22Rv1 (cell line): ENCODE measurements around the gene WFDC2.

Experiments used
- H3K27ac ChIP-seq: fragments of 450-650 bp; 2 replicates; pipeline ENCODE4 v1.5.1; 2017
- ZFX ChIP-seq: fragments of 450-650 bp; IDR thresholded peaks from 2 replicates; pipeline ENCODE4 v1.6.1; 2017; ENCODE audit warnings: antibody characterized with exemption, borderline replicate concordance
- TF ChIP-seq, protein P1 (sequence below): fragments of 450-650 bp; IDR thresholded peaks from 2 replicates; pipeline ENCODE4 v1.5.1; 2017; ENCODE audit warnings: mild to moderate bottlenecking

Gene WFDC2, protein sequence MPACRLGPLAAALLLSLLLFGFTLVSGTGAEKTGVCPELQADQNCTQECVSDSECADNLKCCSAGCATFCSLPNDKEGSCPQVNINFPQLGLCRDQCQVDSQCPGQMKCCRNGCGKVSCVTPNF

DNA sequence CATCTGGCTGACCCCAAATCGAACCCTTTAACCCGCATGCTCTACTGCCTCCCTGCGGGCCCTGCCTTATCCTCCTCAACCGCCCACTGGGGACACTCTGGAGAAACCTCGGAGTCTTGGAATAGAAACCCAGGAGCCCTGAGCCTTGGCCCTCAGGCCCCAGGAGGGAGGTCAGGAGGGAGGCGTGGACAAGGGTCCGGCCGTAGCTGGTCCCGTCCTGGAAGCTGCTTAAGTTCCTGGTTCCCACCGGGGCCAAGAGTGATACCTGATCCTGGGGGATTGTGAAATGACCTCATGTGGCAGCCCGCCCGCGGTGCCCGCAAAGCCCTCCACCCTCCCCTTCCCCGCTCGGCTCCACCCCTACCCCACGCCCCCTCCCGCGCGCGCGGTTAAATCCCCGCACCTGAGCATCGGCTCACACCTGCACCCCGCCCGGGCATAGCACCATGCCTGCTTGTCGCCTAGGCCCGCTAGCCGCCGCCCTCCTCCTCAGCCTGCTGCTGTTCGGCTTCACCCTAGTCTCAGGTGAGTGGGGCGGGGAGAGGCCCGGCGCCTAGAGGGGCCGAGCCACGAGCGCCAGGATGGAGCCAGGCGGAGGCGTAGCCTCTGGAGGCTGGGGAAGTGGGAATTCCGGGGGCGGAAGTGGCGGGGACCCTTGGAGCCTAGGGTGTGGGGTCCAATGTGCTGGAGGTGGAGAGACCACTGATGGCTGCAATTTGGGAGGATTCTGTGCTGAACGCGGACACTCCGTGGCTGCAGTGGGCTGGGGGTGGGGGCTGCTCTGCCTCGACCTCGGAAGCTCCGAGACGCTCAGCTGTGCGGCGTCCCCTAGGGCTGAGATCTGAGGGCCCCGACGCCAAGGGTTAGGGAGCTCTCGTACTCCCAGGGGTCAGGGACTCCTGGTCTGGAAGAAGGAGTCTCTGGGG lies at the start of gene WFDC2:
WFDC2 (plus strand) TSS at position 418 of the 926 bp plus-strand sequence; CDS start at position 447, 29 bp downstream.
- no peak within 1 kb of the TSS for H3K27ac ChIP-seq
- TF ChIP-seq, protein P1, sequence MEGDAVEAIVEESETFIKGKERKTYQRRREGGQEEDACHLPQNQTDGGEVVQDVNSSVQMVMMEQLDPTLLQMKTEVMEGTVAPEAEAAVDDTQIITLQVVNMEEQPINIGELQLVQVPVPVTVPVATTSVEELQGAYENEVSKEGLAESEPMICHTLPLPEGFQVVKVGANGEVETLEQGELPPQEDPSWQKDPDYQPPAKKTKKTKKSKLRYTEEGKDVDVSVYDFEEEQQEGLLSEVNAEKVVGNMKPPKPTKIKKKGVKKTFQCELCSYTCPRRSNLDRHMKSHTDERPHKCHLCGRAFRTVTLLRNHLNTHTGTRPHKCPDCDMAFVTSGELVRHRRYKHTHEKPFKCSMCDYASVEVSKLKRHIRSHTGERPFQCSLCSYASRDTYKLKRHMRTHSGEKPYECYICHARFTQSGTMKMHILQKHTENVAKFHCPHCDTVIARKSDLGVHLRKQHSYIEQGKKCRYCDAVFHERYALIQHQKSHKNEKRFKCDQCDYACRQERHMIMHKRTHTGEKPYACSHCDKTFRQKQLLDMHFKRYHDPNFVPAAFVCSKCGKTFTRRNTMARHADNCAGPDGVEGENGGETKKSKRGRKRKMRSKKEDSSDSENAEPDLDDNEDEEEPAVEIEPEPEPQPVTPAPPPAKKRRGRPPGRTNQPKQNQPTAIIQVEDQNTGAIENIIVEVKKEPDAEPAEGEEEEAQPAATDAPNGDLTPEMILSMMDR: no peak
- no peak for TF ChIP-seq ZFX

DNA sequence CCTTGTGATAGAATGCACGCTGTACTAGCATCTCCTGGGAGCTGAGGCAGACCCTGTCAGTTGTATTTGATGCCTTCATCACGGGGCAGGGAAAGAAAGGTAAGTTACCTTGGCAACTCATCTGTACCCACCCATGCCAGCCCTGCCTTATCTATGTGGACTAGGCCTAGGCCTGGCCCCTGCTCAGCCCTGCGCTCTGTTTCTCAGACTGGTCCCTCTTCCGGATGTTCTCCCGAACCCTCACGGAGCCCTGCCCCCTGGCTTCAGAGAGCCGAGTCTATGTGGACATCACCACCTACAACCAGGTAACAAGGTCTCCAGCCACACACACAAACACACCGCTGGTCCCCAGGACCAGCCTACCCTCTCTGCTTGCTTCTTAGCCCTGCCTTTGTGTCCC lies 49.4 kb upstream of the WFDC2 start:
- no peak overlapping the region for H3K27ac ChIP-seq
- TF ChIP-seq, protein P1: no peak

DNA sequence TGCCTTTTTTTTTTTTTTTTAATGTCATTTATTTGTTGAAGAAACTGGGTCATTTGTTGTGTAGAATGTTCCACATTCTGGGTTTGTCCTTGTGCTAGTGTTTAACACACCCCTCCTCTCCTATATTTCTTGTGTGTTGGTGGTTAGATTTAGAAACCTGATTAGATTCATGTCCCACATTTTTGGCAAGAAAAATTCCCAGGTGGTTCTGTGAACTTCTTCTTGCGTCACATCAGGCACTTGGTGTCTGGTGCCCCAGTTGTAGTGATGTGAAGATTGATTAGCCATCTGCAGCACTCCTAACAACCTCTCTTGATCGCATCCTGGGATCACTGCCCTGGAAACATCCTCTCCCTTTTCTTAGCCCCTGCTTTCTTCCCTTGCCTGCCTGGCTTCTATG lies 45.9 kb upstream of the WFDC2 start:
- TF ChIP-seq ZFX: no peak
- TF ChIP-seq, protein P1: no peak

DNA sequence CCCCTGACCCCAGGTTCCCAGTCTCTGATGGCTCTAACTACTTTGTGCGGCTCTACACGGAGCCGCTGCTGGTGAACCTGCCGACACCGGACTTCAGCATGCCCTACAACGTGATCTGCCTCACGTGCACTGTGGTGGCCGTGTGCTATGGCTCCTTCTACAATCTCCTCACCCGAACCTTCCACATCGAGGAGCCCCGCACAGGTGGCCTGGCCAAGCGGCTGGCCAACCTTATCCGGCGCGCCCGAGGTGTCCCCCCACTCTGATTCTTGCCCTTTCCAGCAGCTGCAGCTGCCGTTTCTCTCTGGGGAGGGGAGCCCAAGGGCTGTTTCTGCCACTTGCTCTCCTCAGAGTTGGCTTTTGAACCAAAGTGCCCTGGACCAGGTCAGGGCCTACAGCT lies 44.0 kb upstream of the WFDC2 start:
- TF ChIP-seq, protein P1: no peak
- TF ChIP-seq ZFX: no peak
- H3K27ac ChIP-seq: no peak overlapping the region

More for the DNA sequence above, 45.9 kb upstream of the WFDC2 start:
- H3K27ac ChIP-seq: no peak overlapping the region

DNA sequence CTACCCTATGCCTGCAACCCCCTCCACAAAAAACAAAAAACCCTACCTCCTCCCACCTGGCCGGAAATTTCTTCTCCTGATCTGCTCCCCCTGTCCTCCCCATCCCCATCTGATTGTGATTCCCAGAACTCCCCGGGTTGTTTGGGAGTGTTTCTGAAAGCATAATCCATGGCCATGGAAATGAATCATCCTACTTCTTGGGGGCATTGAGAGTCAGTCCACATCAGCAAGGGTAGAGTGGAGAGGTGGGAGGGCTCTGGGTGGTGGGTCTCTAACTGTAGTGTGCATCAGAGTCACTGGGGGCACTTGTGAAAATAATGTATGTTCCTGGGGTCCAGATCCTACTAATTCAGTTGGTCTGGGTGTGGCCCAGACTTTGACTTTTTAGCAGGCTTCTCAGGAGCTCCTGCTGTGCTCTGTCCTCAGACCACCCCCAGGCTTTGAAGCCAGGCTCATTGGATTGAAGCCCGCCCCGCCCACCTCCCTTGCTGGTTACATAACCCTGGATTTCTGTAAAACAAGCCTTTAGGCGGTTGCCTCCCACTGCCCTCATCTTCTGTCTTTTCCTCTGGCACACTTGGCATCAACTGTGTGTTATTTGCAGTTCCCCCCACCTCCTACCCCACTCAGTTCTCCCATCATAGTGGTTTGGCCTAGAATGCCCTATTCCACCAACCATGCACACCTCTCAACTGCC lies 43.1 kb upstream of the WFDC2 start:
- H3K27ac ChIP-seq: no peak overlapping the region
- no peak for TF ChIP-seq ZFX
- TF ChIP-seq, protein P1: no peak

DNA sequence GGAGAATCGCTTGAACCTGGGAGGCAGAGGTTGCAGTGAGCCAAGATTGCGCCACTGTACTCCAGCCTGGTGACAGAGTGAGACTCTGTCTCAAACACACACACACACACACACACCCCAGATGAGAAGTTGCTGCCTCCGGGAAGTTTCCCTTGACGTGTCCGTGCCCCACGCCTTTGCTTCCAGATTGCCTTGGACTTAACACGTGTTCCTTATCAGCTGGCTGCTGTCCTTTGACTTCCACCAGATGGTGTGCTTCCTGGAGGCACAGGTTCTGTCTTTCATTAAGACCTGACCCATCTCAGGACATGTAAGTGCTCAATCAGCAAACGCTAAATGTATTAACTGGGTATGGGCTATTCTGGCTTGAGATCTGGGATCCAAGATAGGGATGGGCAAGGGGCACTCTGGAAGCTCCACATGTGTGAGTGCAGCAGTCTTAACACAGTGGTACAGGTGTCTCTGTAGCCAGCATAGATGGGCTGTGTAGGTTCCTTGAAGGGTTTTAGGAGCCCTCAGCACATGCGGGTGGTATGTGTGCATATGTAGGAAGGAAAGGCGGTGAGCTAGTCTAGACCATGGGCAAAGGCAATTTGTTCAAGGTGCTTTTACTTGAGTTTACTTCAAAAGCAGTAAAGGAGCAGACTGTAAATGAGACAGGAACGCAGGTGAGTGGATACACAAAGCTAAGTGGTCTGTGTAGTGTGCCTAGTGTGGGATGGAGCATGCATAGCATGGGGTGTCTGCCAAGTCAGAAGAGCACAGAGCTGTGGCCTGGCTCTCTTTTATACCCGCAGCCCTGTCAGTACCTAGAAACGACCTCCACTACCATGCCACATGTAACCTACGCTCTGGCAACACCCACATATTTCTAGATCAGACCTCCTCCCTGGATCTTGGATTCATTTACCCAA lies 42.1 kb upstream of the WFDC2 start:
- TF ChIP-seq ZFX: no peak
- TF ChIP-seq, protein P1: no peak
- H3K27ac ChIP-seq: no peak overlapping the region
